Trophoblast cell (in vitro differentiated cells and primary cell): ENCODE data around the gene LRFN5.
A peak's percentile ranks its signal among the peaks of the same experiment; 100 is the strongest.

Experiments
- DNase-seq, 2 donors: peaks; one replicate each; pipeline ENCODE4 v3.0.0-alpha.2; 2016
- H2AFZ ChIP-seq: 2 replicates; pipeline ENCODE4 v1.6.1; 2013; ENCODE audit warnings: low read length, moderate library complexity, mild to moderate bottlenecking; ENCODE audit not compliant: insufficient read depth, poor library complexity
- H2AK5ac ChIP-seq: 2 replicates; pipeline ENCODE4 v1.6.1; 2013; ENCODE audit warnings: mild to moderate bottlenecking, low read length
- H2BK120ac ChIP-seq: 2 replicates; pipeline ENCODE4 v1.6.1; 2013; ENCODE audit warnings: low read length, mild to moderate bottlenecking, moderate library complexity; ENCODE audit not compliant: insufficient read depth, poor library complexity
- H2BK12ac ChIP-seq: 2 replicates; pipeline ENCODE4 v1.6.1; 2013; ENCODE audit warnings: mild to moderate bottlenecking, low read length, moderate library complexity
- H2BK5ac ChIP-seq: 2 replicates; pipeline ENCODE4 v1.6.1; 2013; ENCODE audit warnings: low read length, low read depth, moderate library complexity, mild to moderate bottlenecking; ENCODE audit not compliant: poor library complexity
- H3K14ac ChIP-seq: 2 replicates; pipeline ENCODE4 v1.6.1; 2013; ENCODE audit warnings: mild to moderate bottlenecking, low read length
- H3K18ac ChIP-seq: 2 replicates; pipeline ENCODE4 v1.6.1; 2013; ENCODE audit warnings: mild to moderate bottlenecking, low read length
- H3K23ac ChIP-seq: 2 replicates; pipeline ENCODE4 v1.6.1; 2013; ENCODE audit warnings: low read length
- H3K27ac ChIP-seq: 2 replicates; pipeline ENCODE4 v1.5.1; 2013; ENCODE audit warnings: low read depth, mild to moderate bottlenecking, inconsistent platforms, low read length, moderate library complexity
- H3K27me3 ChIP-seq: 2 replicates; pipeline ENCODE4 v1.6.1; 2013; ENCODE audit warnings: inconsistent platforms, mild to moderate bottlenecking, low read length, moderate library complexity; ENCODE audit not compliant: insufficient read depth
- H3K36me3 ChIP-seq, 2 experiments: 1 replicate in 1 of 2; 2 replicates in 1 of 2; pipeline ENCODE4 v1.6.1; 2013; ENCODE audit warnings: low read length in 2 of 2, mild to moderate bottlenecking in 2 of 2, moderate library complexity in 1 of 2; ENCODE audit not compliant: insufficient read depth in 2 of 2, control insufficient read depth in 1 of 2
- H3K4ac ChIP-seq: 2 replicates; pipeline ENCODE4 v1.6.1; 2013; ENCODE audit warnings: low read depth, mild to moderate bottlenecking, low read length, moderate library complexity
- H3K4me1 ChIP-seq, 2 experiments: 1 replicate in 1 of 2; 2 replicates in 1 of 2; pipeline ENCODE4 v1.6.1; 2013; ENCODE audit warnings: low read length in 2 of 2, mild to moderate bottlenecking in 2 of 2, moderate library complexity in 1 of 2; ENCODE audit not compliant: insufficient read depth in 2 of 2, control insufficient read depth in 1 of 2
- H3K4me2 ChIP-seq: 2 replicates; pipeline ENCODE4 v1.6.1; 2013; ENCODE audit warnings: inconsistent platforms, mild to moderate bottlenecking, low read length, moderate library complexity
- H3K4me3 ChIP-seq: 2 replicates; pipeline ENCODE4 v1.5.1; 2013; ENCODE audit warnings: mild to moderate bottlenecking, low read depth, low read length, inconsistent platforms
- H3K79me1 ChIP-seq: one replicate; pipeline ENCODE4 v1.6.1; 2013; ENCODE audit warnings: low read length
- H3K79me2 ChIP-seq: 2 replicates; pipeline ENCODE4 v1.6.1; 2013; ENCODE audit warnings: low read length, mild to moderate bottlenecking; ENCODE audit not compliant: control insufficient read depth, insufficient read depth, poor library complexity
- H3K9ac ChIP-seq: 2 replicates; pipeline ENCODE4 v1.6.1; 2013; ENCODE audit warnings: mild to moderate bottlenecking, low read length
- H3K9me3 ChIP-seq: 2 replicates; pipeline ENCODE4 v1.6.1; 2013; ENCODE audit warnings: low read depth, mild to moderate bottlenecking, control low read depth, inconsistent platforms, low read length; ENCODE audit not compliant: insufficient read depth
- H4K12ac ChIP-seq: 2 replicates; pipeline ENCODE4 v1.6.1; 2013; ENCODE audit warnings: low read depth, mild to moderate bottlenecking, low read length, moderate library complexity
- H4K8ac ChIP-seq: 2 replicates; pipeline ENCODE4 v1.6.1; 2013; ENCODE audit warnings: low read depth, mild to moderate bottlenecking, low read length, moderate library complexity
- H4K91ac ChIP-seq: one replicate; pipeline ENCODE4 v1.6.1; 2013; ENCODE audit warnings: low read depth, mild to moderate bottlenecking, low read length, moderate library complexity
- WGBS: extraction: QIAGEN DNeasy Blood & Tissue Kit; methylation state at CpG from one replicate; pipeline ENCODE4 v1.1.7; 2013; ENCODE audit warnings: missing lambda C conversion rate; ENCODE audit not compliant: insufficient read length, insufficient coverage; ENCODE audit errors: extremely low coverage; 5-methylcytosine and 5-hydroxymethylcytosine counted together

The LRFN5 gene

GRCh38 chr14:41604721-41605531 is 1.8 kb upstream of the LRFN5 start:
- no CpG with 5 or more reads among the region's 29 CpGs for WGBS
- peak overlapping the region; percentile 1 for H3K4ac ChIP-seq

DNA sequence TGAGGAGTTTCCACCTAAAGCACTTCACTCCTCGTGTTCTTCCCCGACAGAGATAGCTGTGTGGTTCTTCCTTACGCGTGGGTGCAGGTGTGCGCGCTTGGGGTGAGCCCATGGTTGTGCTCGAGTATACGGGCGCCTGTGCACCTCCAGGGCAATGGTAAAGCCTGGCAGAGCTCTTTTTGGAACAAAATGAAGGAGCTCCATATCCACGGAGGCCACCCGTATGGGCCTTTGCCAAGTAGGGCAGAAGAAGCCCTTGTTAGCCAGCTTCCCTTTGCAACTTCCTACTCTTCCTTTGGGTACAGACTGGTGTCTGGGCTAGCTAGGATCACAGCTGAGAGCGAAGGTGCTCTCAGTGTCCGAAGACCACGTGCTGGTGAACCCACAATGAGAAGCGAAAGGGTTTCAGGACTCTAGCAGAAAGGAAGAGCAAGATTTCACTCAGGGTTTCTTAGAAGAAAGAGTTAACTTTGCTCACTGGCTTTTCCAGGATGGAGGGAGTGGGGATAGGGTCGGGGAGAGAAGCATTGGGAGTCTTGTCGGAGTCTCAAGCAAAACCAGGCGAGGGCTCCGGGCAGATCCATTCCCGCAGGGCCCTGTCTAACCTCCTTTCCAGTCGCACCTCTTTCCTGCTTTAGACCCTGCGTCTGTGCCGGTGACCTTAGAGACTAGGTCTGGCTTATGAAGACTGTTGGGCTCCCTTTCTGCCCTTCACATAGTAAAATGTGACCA is 960 bp upstream of the LRFN5 start:
- H3K4ac ChIP-seq, result peak overlapping the region; percentile 1
- peak overlapping the region; percentile 3 for H2BK5ac ChIP-seq
- H3K4me2 ChIP-seq, result peak overlapping the region; percentile 72
- peak overlapping the region; percentile 4 for H3K14ac ChIP-seq
- H3K9me3 ChIP-seq, result peaks cover 2% of the 10 kb centered on the region
- peak overlapping the region; percentile 28 for H3K9ac ChIP-seq
- peak overlapping the region; percentile 4 for H2BK120ac ChIP-seq
- peaks cover 17% of the 10 kb centered on the region for H3K27me3 ChIP-seq
- H4K8ac ChIP-seq, result peak overlapping the region; percentile 9
- WGBS, result no CpG with 5 or more reads among the region's 23 CpGs
- peak overlapping the region; percentile 11 for H2BK12ac ChIP-seq
- peak overlapping the region; percentile 42 for H2AFZ ChIP-seq
- H3K27ac ChIP-seq, result peak overlapping the region; percentile 31
- H3K23ac ChIP-seq, result no peak overlapping the region
- no peaks in the 10 kb centered on the region for H3K36me3 ChIP-seq
- peaks cover 19% of the 10 kb centered on the region for H3K79me1 ChIP-seq
- no peak overlapping the region for H2AK5ac ChIP-seq
- no peak for DNase-seq
- H3K4me1 ChIP-seq, result peaks cover 13 to 15% of the 10 kb centered on the region in 2 experiments
- H3K18ac ChIP-seq, result peak overlapping the region; percentile 28
- peak overlapping the region; percentile 88 for H3K4me3 ChIP-seq
- H4K91ac ChIP-seq, result peak overlapping the region; percentile 17
- peaks cover 8% of the 10 kb centered on the region for H3K79me2 ChIP-seq
- H4K12ac ChIP-seq, result peak overlapping the region; percentile 45

More at GRCh38 chr14:41604721-41605531, 1.8 kb upstream of the LRFN5 start:
- H4K12ac ChIP-seq, result peak overlapping the region; percentile 17
- peak overlapping the region; percentile 42 for H3K14ac ChIP-seq
- peaks cover 19% of the 10 kb centered on the region for H3K79me1 ChIP-seq
- no peak overlapping the region for H3K23ac ChIP-seq
- peak overlapping the region; percentile 31 for H3K27ac ChIP-seq
- peak overlapping the region; percentile 70 for H3K4me3 ChIP-seq
- peak overlapping the region; percentile 42 for H2AFZ ChIP-seq
- H3K4me2 ChIP-seq, result peak overlapping the region; percentile 72
- no peak overlapping the region for H2AK5ac ChIP-seq
- peak overlapping the region; percentile 23 for H2BK5ac ChIP-seq
- H2BK120ac ChIP-seq, result peak overlapping the region; percentile 57
- H3K4me1 ChIP-seq, result peaks cover 13 to 14% of the 10 kb centered on the region in 2 experiments
- H3K79me2 ChIP-seq, result peaks cover 8% of the 10 kb centered on the region
- peaks cover 17% of the 10 kb centered on the region for H3K27me3 ChIP-seq
- peak overlapping the region; percentile 29 for H4K8ac ChIP-seq
- H2BK12ac ChIP-seq, result peak overlapping the region; percentile 11
- H3K9me3 ChIP-seq, result peaks cover 2% of the 10 kb centered on the region
- H3K36me3 ChIP-seq, result no peaks in the 10 kb centered on the region
- H3K9ac ChIP-seq, result peak overlapping the region; percentile 68
- peak in 1 of 2 donors; percentile 19 for DNase-seq
- H3K18ac ChIP-seq, result peak overlapping the region; percentile 56
- H4K91ac ChIP-seq, result peak overlapping the region; percentile 33

GRCh38 chr14:41606282-41606531 is 469 bp upstream of the LRFN5 start:
- Histone ChIP-seq H3K4me3 (peak overlapping the region; percentile 88), H3K4me1 (peaks cover 13 to 15% of the 10 kb centered on the region in 2 experiments), H4K91ac (peak overlapping the region; percentile 70), H2BK120ac (no peak overlapping the region), H3K9ac (peak overlapping the region; percentile 70), H3K27me3 (peaks cover 17% of the 10 kb centered on the region), H2BK12ac (no peak overlapping the region), H3K4me2 (peak overlapping the region; percentile 72), H3K27ac (peak overlapping the region; percentile 21), H3K9me3 (peaks cover 2% of the 10 kb centered on the region), H2AK5ac (no peak overlapping the region), H2BK5ac (peak overlapping the region; percentile 26), H3K18ac (no peak overlapping the region), H3K36me3 (no peaks in the 10 kb centered on the region), H2AFZ (no peak overlapping the region), H3K79me2 (peaks cover 8% of the 10 kb centered on the region), H3K14ac (no peak overlapping the region), H3K79me1 (peaks cover 19% of the 10 kb centered on the region), H4K12ac (no peak overlapping the region), H3K23ac (no peak overlapping the region), H3K4ac (peak overlapping the region; percentile 1), H4K8ac (peak overlapping the region; percentile 9)
- DNase-seq, result no peak
- WGBS, result no CpG with 5 or more reads among the region's 7 CpGs

DNA sequence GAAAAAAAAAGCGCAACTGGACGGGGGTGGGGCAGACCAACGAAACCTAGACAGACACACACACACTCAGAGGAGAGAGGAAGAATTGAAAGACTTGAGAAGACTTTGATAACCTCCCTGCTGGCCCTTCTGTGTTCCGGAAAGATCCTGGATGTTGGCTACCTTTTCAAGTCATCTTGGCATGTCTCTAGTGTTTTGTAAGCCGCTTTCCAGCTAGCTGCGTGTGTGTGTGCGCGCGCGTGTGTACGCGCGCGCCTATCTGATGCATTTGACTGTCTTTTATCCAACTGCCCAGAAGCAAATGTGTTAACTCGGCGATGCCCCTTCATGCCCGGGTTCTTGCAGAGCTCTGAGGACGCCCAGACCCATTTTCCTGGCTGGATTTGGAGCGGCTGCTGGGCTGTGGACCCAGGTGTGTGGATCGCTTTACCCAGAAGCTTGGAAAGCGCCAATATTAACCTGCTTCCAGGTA is 664 bp downstream of the LRFN5 start:
- Histone ChIP-seq H3K23ac (no peak overlapping the region), H3K9ac (no peak overlapping the region), H3K27me3 (peaks cover 17% of the 10 kb centered on the region), H3K79me2 (peaks cover 8% of the 10 kb centered on the region), H3K79me1 (peaks cover 19% of the 10 kb centered on the region), H3K4me2 (peak overlapping the region; percentile 72), H2BK120ac (no peak overlapping the region), H3K14ac (no peak overlapping the region), H4K8ac (no peak overlapping the region), H2AFZ (peak overlapping the region; percentile 69), H3K27ac (no peak overlapping the region), H2AK5ac (no peak overlapping the region), H3K18ac (no peak overlapping the region), H3K4me3 (peak overlapping the region; percentile 88), H4K12ac (no peak overlapping the region), H3K9me3 (peaks cover 2% of the 10 kb centered on the region), H4K91ac (no peak overlapping the region), H3K4me1 (peaks cover 13 to 15% of the 10 kb centered on the region in 2 experiments), H2BK12ac (no peak overlapping the region), H2BK5ac (no peak overlapping the region), H3K4ac (no peak overlapping the region), H3K36me3 (no peaks in the 10 kb centered on the region)
- no peak for DNase-seq
- no CpG with 5 or more reads among the region's 21 CpGs for WGBS
